Activated naive CD4-positive, alpha-beta T cell treated with anti-CD3 and anti-CD28 coated beads, Interleukin-2, amount 10 ng/mL, durations not matched to agents 7 days and 5 days (primary cell): ENCODE data around the gene VENTX.
"Not testable (repeated sequence)": the region's sequence is repeated elsewhere in the genome, so short reads cannot be mapped to it uniquely, and the experiment has no call there.

Experiments
- CTCF ChIA-PET: fragments of 350-600 bp; sonication (Branson Sonifier 250); formaldehyde crosslinking; loops from one replicate; lab custom pipeline; 2021; ENCODE audit warnings: antibody characterized with exemption; lab: Charles Lee
- DNase-seq: peaks from one replicate; pipeline ENCODE4 v3.0.0-alpha.2; 2020
- H3K27ac Mint-ChIP-seq: one replicate; pipeline ENCODE4 v1.8.0; 2021; ENCODE audit warnings: mild to moderate bottlenecking, moderate library complexity, mixed read lengths
- H3K27me3 Mint-ChIP-seq: one replicate; pipeline ENCODE4 v1.8.0; 2021; ENCODE audit warnings: mild to moderate bottlenecking, mixed read lengths
- H3K36me3 Mint-ChIP-seq: one replicate; pipeline ENCODE4 v1.8.0; 2021; ENCODE audit warnings: mixed read lengths
- H3K4me1 Mint-ChIP-seq: one replicate; pipeline ENCODE4 v1.8.0; 2021; ENCODE audit warnings: mixed read lengths
- H3K4me3 Mint-ChIP-seq: one replicate; pipeline ENCODE4 v1.8.0; 2021; ENCODE audit warnings: mild to moderate bottlenecking, moderate library complexity, mixed read lengths
- H3K9me3 Mint-ChIP-seq: one replicate; pipeline ENCODE4 v1.8.0; 2021; ENCODE audit warnings: mixed read lengths

The VENTX gene

GRCh38 chr10:133258066-133258817 is 20.6 kb downstream of the VENTX start:
- peaks cover 9% of the 10 kb centered on the region for H3K36me3 Mint-ChIP-seq
- H3K4me3 Mint-ChIP-seq, result peak overlapping the region; percentile 46
- DNase-seq, result peak; percentile 63
- peak overlapping the region; percentile 93 for H3K27ac Mint-ChIP-seq
- peaks cover 18% of the 10 kb centered on the region for H3K27me3 Mint-ChIP-seq
- CTCF ChIA-PET, result interaction anchor here (0.9 to 1.5 kb wide), 4 partner anchors 18 to 115 kb away, joined by 3 to 4 read pairs (median 3); partner anchors contain the start of gene ADAM8
- no peaks in the 10 kb centered on the region for H3K9me3 Mint-ChIP-seq
- peaks cover 62% of the 10 kb centered on the region for H3K4me1 Mint-ChIP-seq

GRCh38 chr10:133258818-133259601 is 21.4 kb downstream of the VENTX start:
- peaks cover 11% of the 10 kb centered on the region for H3K36me3 Mint-ChIP-seq
- H3K27ac Mint-ChIP-seq, result peak overlapping the region; percentile 96
- H3K27me3 Mint-ChIP-seq, result peaks cover 18% of the 10 kb centered on the region
- peaks cover 69% of the 10 kb centered on the region for H3K4me1 Mint-ChIP-seq
- H3K9me3 Mint-ChIP-seq, result no peaks in the 10 kb centered on the region
- DNase-seq, result peak; percentile 91
- H3K4me3 Mint-ChIP-seq, result peak overlapping the region; percentile 60
- CTCF ChIA-PET, result interaction anchor here (0.9 to 1.5 kb wide), 8 partner anchors 13 to 115 kb away, joined by 3 to 7 read pairs (median 3); partner anchors contain the start of gene ADAM8

- Mint-ChIP-seq H3K4me3 (peak overlapping the region; percentile 60), H3K9me3 (no peaks in the 10 kb centered on the region), H3K27me3 (peaks cover 18% of the 10 kb centered on the region), H3K4me1 (peaks cover 75% of the 10 kb centered on the region), H3K36me3 (peaks cover 15% of the 10 kb centered on the region), H3K27ac (peak overlapping the region; percentile 96)
- DNase-seq, result no peak
- CTCF ChIA-PET, result interaction anchor here (0.6 to 1.5 kb wide), 6 partner anchors 13 to 116 kb away, joined by 3 to 7 read pairs (median 4); no protein-coding TSS in a partner anchor
Measured at GRCh38 chr10:133259602-133259989, 21.9 kb downstream of the VENTX start.

- H3K4me3 Mint-ChIP-seq, result peak overlapping the region; percentile 77
- CTCF ChIA-PET, result no interaction called here
- H3K4me1 Mint-ChIP-seq, result peaks cover 89% of the 10 kb centered on the region
- H3K27ac Mint-ChIP-seq, result peak overlapping the region; percentile 96
- H3K9me3 Mint-ChIP-seq, result no peaks in the 10 kb centered on the region
- peaks cover 24% of the 10 kb centered on the region for H3K36me3 Mint-ChIP-seq
- peaks cover 18% of the 10 kb centered on the region for H3K27me3 Mint-ChIP-seq
- peak; percentile 68 for DNase-seq
Measured at GRCh38 chr10:133260895-133261725, 23.5 kb downstream of the VENTX start.

- Mint-ChIP-seq H3K4me1 (peaks cover 84% of the 10 kb centered on the region), H3K9me3 (no peaks in the 10 kb centered on the region), H3K27me3 (peaks cover 18% of the 10 kb centered on the region), H3K36me3 (peaks cover 24% of the 10 kb centered on the region), H3K4me3 (peak overlapping the region; percentile 77), H3K27ac (peak overlapping the region; percentile 67)
- CTCF ChIA-PET, result no interaction called here
- peak; percentile 90 for DNase-seq
Measured at GRCh38 chr10:133261726-133262325, 24.2 kb downstream of the VENTX start.

GRCh38 chr10:133262696-133263095 is 25.0 kb downstream of the VENTX start:
- CTCF ChIA-PET, result interaction anchor here (0.8 to 0.9 kb wide), 2 partner anchors 12 to 45 kb away, joined by 3 to 4 read pairs; no protein-coding TSS in a partner anchor
- Mint-ChIP-seq H3K36me3 (peaks cover 24% of the 10 kb centered on the region), H3K27ac (no peak overlapping the region), H3K4me3 (no peak overlapping the region), H3K9me3 (no peaks in the 10 kb centered on the region), H3K4me1 (peaks cover 76% of the 10 kb centered on the region), H3K27me3 (peaks cover 14% of the 10 kb centered on the region)
- DNase-seq, result no peak

GRCh38 chr10:133263674-133264073 is 26.0 kb downstream of the VENTX start:
- no peaks in the 10 kb centered on the region for H3K9me3 Mint-ChIP-seq
- peaks cover 67% of the 10 kb centered on the region for H3K4me1 Mint-ChIP-seq
- CTCF ChIA-PET, result interaction anchor here (0.6 to 1.7 kb wide), 3 partner anchors 11 to 120 kb away, joined by 3 to 6 read pairs (median 3); no protein-coding TSS in a partner anchor
- peaks cover 24% of the 10 kb centered on the region for H3K36me3 Mint-ChIP-seq
- no peak overlapping the region for H3K4me3 Mint-ChIP-seq
- peak overlapping the region; percentile 78 for H3K27ac Mint-ChIP-seq
- peaks cover 14% of the 10 kb centered on the region for H3K27me3 Mint-ChIP-seq
- DNase-seq, result no peak

- peaks cover 24% of the 10 kb centered on the region for H3K36me3 Mint-ChIP-seq
- CTCF ChIA-PET, result interaction anchor here (0.6 to 1.7 kb wide), 4 partner anchors 11 to 121 kb away, joined by 3 to 6 read pairs (median 3); no protein-coding TSS in a partner anchor
- H3K4me1 Mint-ChIP-seq, result peaks cover 61% of the 10 kb centered on the region
- peaks cover 9% of the 10 kb centered on the region for H3K27me3 Mint-ChIP-seq
- peak overlapping the region; percentile 46 for H3K4me3 Mint-ChIP-seq
- DNase-seq, result peak; percentile 77
- peak overlapping the region; percentile 78 for H3K27ac Mint-ChIP-seq
- no peaks in the 10 kb centered on the region for H3K9me3 Mint-ChIP-seq
Measured at GRCh38 chr10:133264461-133264860, 26.8 kb downstream of the VENTX start.

GRCh38 chr10:133265052-133265451 is 27.4 kb downstream of the VENTX start:
- H3K4me3 Mint-ChIP-seq, H3K27me3 Mint-ChIP-seq, DNase-seq, H3K9me3 Mint-ChIP-seq, H3K27ac Mint-ChIP-seq: not testable (repeated sequence)
- CTCF ChIA-PET, result interaction anchor here (0.6 kb wide), 1 partner anchor 13 kb away, joined by 3 read pairs; no protein-coding TSS in a partner anchor
- H3K4me1 Mint-ChIP-seq, result peaks cover 55% of the 10 kb centered on the region
- peaks cover 24% of the 10 kb centered on the region for H3K36me3 Mint-ChIP-seq

- H3K4me1 Mint-ChIP-seq, result peaks cover 43% of the 10 kb centered on the region
Measured at GRCh38 chr10:133266056-133266795, 28.6 kb downstream of the VENTX start.

GRCh38 chr10:133267293-133267692 is 29.6 kb downstream of the VENTX start:
- H3K27me3 Mint-ChIP-seq, result no peaks in the 10 kb centered on the region
- H3K4me1 Mint-ChIP-seq, result peaks cover 40% of the 10 kb centered on the region
- CTCF ChIA-PET, result no interaction called here
- no peak for DNase-seq
- H3K36me3 Mint-ChIP-seq, result peaks cover 29% of the 10 kb centered on the region
- H3K9me3 Mint-ChIP-seq, result no peaks in the 10 kb centered on the region
- H3K27ac Mint-ChIP-seq, result no peak overlapping the region
- no peak overlapping the region for H3K4me3 Mint-ChIP-seq

More at GRCh38 chr10:133266056-133266795, 28.6 kb downstream of the VENTX start:
- H3K27ac Mint-ChIP-seq, result no peak overlapping the region
- H3K27me3 Mint-ChIP-seq, result no peaks in the 10 kb centered on the region
- H3K9me3 Mint-ChIP-seq, result no peaks in the 10 kb centered on the region
- no peak for DNase-seq
- H3K36me3 Mint-ChIP-seq, result peaks cover 24% of the 10 kb centered on the region
- H3K4me3 Mint-ChIP-seq, result no peak overlapping the region
- CTCF ChIA-PET, result no interaction called here

- CTCF ChIA-PET, result no interaction called here
- Mint-ChIP-seq H3K36me3 (peaks cover 25% of the 10 kb centered on the region), H3K27me3 (no peaks in the 10 kb centered on the region), H3K4me1 (peaks cover 34% of the 10 kb centered on the region), H3K27ac (no peak overlapping the region), H3K4me3 (no peak overlapping the region), H3K9me3 (no peaks in the 10 kb centered on the region)
- no peak for DNase-seq
Measured at GRCh38 chr10:133267829-133268228, 30.2 kb downstream of the VENTX start.
